Measurements from ENCODE around the gene CTSF. TPM values are rescaled to one million over a fixed set of nuclear protein-coding genes. Genes with fewer than 3 reads are reported as not detected.

CTSF gene
- not detected in 2 replicates for total RNA-seq
- long read RNA-seq = 0 reads

DNA sequence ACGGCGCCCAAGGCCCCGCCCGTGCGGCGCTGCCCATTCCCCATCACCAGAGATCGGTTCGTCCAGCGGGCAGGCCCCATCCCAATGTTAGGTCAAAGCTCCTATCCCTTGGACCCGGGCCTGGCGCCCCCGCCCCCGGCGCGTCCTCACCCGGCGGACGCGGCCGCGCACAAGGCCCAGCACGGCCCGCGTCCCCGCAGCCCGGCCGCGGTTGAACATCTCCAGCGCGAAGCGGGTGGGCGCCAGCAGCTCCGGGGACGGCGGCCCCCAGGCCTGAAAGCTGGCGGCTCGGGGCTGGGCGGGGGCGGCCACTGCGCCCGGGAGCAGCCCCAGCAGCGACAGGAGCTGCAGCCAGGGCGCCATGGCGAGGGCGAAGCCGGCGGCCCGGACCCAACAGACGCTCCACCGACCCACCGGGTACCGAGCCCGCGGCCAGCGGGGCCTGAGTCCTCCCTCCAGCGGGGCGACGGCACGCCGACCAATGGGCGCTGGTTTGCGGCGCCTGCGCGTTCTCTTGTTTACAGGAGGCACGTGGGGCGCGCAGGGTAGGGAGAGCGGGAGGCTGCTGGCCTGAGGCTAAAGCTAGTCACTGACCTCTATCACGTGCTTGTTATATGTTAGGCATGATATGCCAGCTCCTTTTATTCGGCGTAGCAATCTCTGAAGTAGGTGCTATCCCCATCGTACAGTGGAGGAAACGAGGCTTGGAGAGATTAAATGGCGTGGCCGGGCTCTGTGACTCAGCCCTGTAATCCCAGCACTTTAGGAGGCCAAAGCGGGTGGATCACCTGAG, at the start of gene CTSF:
Gene CTSF, minus strand, starts transcription at position 483 of the 793 bp plus-strand sequence. Its CDS starts 120 bp downstream, at position 363.
- Mint-ChIP-seq H3K4me1 (ENCODE audit: unreplicated experiment) (no peaks in the 10 kb centered on the region), H3K27me3 (ENCODE audit: unreplicated experiment) (peaks cover 16% of the 10 kb centered on the region), H3K27ac (ENCODE audit: unreplicated experiment) (no peak within 1 kb of the TSS), H3K36me3 (ENCODE audit: unreplicated experiment) (no peaks in the 10 kb centered on the region), H3K9me3 (ENCODE audit: unreplicated experiment) (no peaks in the 10 kb centered on the region), H3K4me3 (ENCODE audit: unreplicated experiment) (no peak within 1 kb of the TSS)
- TF ChIP-seq, protein P1, sequence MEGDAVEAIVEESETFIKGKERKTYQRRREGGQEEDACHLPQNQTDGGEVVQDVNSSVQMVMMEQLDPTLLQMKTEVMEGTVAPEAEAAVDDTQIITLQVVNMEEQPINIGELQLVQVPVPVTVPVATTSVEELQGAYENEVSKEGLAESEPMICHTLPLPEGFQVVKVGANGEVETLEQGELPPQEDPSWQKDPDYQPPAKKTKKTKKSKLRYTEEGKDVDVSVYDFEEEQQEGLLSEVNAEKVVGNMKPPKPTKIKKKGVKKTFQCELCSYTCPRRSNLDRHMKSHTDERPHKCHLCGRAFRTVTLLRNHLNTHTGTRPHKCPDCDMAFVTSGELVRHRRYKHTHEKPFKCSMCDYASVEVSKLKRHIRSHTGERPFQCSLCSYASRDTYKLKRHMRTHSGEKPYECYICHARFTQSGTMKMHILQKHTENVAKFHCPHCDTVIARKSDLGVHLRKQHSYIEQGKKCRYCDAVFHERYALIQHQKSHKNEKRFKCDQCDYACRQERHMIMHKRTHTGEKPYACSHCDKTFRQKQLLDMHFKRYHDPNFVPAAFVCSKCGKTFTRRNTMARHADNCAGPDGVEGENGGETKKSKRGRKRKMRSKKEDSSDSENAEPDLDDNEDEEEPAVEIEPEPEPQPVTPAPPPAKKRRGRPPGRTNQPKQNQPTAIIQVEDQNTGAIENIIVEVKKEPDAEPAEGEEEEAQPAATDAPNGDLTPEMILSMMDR (IDR thresholded peaks at IDR 0.05) = no peak
- no peak for DNase-seq (ENCODE audit: extremely low spot score, unreplicated experiment)

DNA sequence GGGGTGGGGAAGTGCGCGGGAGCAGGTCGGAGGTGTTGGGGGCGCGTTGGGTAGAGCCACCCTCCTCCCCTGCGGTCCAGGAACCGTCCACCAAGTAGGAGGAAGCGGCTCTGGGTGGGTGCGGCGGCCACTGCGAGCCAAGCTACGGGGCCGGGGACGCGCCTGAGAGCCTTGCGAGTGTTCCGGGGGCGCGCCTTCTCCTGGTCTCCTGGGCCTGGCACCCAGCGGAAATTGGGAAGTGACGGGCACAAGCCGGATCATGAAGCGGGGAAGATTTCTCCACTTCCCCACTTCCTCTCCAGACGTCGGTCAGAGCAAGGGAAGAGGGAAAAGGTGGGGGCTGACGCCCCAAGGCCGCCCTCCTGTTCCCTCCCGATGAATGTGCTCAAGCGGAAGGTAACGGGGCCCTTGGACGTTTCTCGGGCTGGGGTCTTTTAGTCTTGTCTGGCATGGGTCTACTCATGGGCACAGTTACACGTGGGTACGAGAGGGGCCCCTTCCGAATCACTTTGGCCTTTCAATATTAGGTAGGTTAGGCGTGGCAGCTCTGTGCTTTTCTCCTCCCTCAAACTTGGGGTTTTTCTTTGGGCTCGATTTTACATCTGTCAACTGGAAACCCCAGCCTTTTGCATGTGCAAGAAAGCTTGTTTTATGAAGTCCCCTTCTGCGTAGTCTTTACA, 48.9 kb upstream of the CTSF start:
- peak; percentile 91 for DNase-seq (ENCODE audit: extremely low spot score, unreplicated experiment)
- H3K4me3 Mint-ChIP-seq (ENCODE audit: unreplicated experiment) = peak overlapping the region; percentile 94
- H3K27me3 Mint-ChIP-seq (ENCODE audit: unreplicated experiment) = no peaks in the 10 kb centered on the region
- no peaks in the 10 kb centered on the region for H3K9me3 Mint-ChIP-seq (ENCODE audit: unreplicated experiment)
- peak overlapping the region; percentile 99 for H3K27ac Mint-ChIP-seq (ENCODE audit: unreplicated experiment)
- peaks cover 43% of the 10 kb centered on the region for H3K4me1 Mint-ChIP-seq (ENCODE audit: unreplicated experiment)
- TF ChIP-seq, protein P1 (IDR thresholded peaks at IDR 0.05) = no peak
- peaks cover 3% of the 10 kb centered on the region for H3K36me3 Mint-ChIP-seq (ENCODE audit: unreplicated experiment)

DNA sequence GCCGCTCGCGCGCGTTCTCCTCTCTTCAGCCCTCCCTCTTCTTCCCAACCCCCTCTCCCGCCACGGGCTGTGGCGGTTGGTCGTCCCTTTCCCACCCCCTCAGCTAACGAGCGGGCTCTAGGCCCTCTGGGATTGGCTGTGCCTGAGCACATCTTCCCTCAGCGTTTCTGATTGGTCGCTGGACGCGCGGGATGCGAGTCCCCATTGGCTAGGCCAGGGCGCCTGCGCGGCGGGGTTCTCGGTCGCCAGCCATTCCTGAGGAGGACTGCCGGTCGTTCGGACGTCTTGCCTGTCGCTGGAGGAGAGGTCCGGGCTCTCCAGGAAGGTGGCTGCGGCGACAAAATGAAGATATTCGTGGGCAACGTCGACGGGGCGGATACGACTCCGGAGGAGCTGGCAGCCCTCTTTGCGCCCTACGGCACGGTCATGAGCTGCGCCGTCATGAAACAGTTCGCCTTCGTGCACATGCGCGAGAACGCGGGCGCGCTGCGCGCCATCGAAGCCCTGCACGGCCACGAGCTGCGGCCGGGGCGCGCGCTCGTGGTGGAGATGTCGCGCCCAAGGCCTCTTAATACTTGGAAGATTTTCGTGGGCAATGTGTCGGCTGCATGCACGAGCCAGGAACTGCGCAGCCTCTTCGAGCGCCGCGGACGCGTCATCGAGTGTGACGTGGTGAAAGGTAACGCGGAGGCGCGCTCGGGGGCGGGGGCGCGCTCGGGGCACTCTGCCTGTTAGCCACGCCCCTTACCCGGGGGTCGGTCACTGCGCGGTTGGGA, 48.2 kb upstream of the CTSF start, which contains the start of gene RBM14:
Gene RBM14, plus strand, starts transcription at position 252 of the 776 bp plus-strand sequence. Its CDS starts 91 bp downstream, at position 343.
- Mint-ChIP-seq H3K36me3 (ENCODE audit: unreplicated experiment) (peaks cover 3% of the 10 kb centered on the region), H3K27me3 (ENCODE audit: unreplicated experiment) (no peaks in the 10 kb centered on the region), H3K9me3 (ENCODE audit: unreplicated experiment) (no peaks in the 10 kb centered on the region), H3K4me3 (ENCODE audit: unreplicated experiment) (peak within 1 kb of the TSS; percentile 94), H3K27ac (ENCODE audit: unreplicated experiment) (peak within 1 kb of the TSS; percentile 99), H3K4me1 (ENCODE audit: unreplicated experiment) (peaks cover 41% of the 10 kb centered on the region)
- DNase-seq (ENCODE audit: extremely low spot score, unreplicated experiment) = peak; percentile 100
- TF ChIP-seq, protein P1 (IDR thresholded peaks at IDR 0.05) = no peak

DNA sequence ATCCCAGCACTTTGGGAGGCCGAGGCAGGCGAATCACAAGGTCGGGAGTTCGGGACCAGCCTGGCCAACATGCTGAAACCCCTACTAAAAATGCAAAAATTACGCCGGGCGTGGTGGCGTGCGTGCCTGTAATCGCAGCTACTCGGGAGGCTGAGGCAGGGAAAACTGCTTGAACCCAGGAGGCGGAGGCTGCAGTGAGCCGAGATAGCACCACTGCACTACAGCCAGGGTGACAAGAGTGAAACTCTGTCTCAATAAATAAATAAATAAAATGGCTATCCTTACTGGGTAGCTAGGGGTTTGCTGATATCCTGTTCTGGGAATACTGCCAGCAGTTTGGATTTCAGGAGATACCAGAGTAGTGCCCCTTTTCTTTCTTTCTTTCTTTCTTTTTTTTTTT, 45.7 kb upstream of the CTSF start:
- H3K27ac Mint-ChIP-seq (ENCODE audit: unreplicated experiment) = no peak overlapping the region
- peaks cover 25% of the 10 kb centered on the region for H3K4me1 Mint-ChIP-seq (ENCODE audit: unreplicated experiment)
- peaks cover 5% of the 10 kb centered on the region for H3K36me3 Mint-ChIP-seq (ENCODE audit: unreplicated experiment)
- DNase-seq (ENCODE audit: extremely low spot score, unreplicated experiment) = no peak
- peaks cover 3% of the 10 kb centered on the region for H3K9me3 Mint-ChIP-seq (ENCODE audit: unreplicated experiment)
- TF ChIP-seq, protein P1 (IDR thresholded peaks at IDR 0.05) = no peak
- H3K4me3 Mint-ChIP-seq (ENCODE audit: unreplicated experiment) = peak overlapping the region; percentile 22
- H3K27me3 Mint-ChIP-seq (ENCODE audit: unreplicated experiment) = no peaks in the 10 kb centered on the region

Data from osteocyte (in vitro differentiated cells).